Cardiac septum (tissue), 1 donor: ENCODE measurements around the gene NT5DC2. TPM values are rescaled to one million over a fixed set of nuclear protein-coding genes. Genes with fewer than 3 reads are reported as not detected.

Experiments
- DNase-seq: peaks from one replicate; pipeline ENCODE4 v3.0.0-alpha.2; 2020; ENCODE audit warnings: low spot score
- intact Hi-C: fragments of 100-400 bp; cut with DNase I; formaldehyde crosslinking; loops from one replicate; pipeline ENCODE4 v1.14.0; 2022
- total RNA-seq: library from RNA; stranded (reverse); fragmentation: NEBNext Ultra II Directional; extraction: Animal tissue kit (Norgen Biotek cat#: 25700); gene quantifications from one replicate; pipeline ENCODE4 v1.2.1, GENCODE V29; 2021
- donor health status: DM: no; HTN: no; CAD: no.

NT5DC2 gene
- total RNA-seq, 1 donor from 2014 or later: 58.2 TPM

- no peak for DNase-seq
- intact Hi-C loops: loop anchor here (5.0 to 10.0 kb wide), 2 partner anchors 67 to 626 kb away; partner anchors contain the start of gene PRKCD
Measured at GRCh38 chr3:52539010-52539653, 5.5 kb upstream of the NT5DC2 start.

- intact Hi-C loops: loop anchor here (2.0 to 10.0 kb wide), 3 partner anchors 66 to 627 kb away; partner anchors contain the start of genes NISCH, PRKCD and TNNC1
- no peak for DNase-seq
Measured at GRCh38 chr3:52537726-52538421, 4.2 kb upstream of the NT5DC2 start.

- intact Hi-C loops: loop anchor here (2.0 to 10.0 kb wide), 3 partner anchors 65 to 628 kb away; partner anchors contain the start of genes NISCH, PRKCD and TNNC1
- no peak for DNase-seq
Measured at GRCh38 chr3:52537165-52537620, 3.5 kb upstream of the NT5DC2 start.

GRCh38 chr3:52536369-52537164, 2.9 kb upstream of the NT5DC2 start, which contains the start of gene UQCC5:
UQCC5 (plus strand) TSS chr3:52536605; CDS start chr3:52536756, 151 bp downstream.
- intact Hi-C loops: loop anchor here (2.0 to 10.0 kb wide), 3 partner anchors 64 to 628 kb away; partner anchors contain the start of genes NISCH, PRKCD and TNNC1
- peak; percentile 98 for DNase-seq

GRCh38 chr3:52536112-52536368, 2.4 kb upstream of the NT5DC2 start:
- no peak for DNase-seq
- intact Hi-C loops: loop anchor here (2.0 to 10.0 kb wide), 3 partner anchors 64 to 629 kb away; partner anchors contain the start of genes NISCH, PRKCD and TNNC1

- intact Hi-C loops: loop anchor here (2.0 to 10.0 kb wide), 3 partner anchors 63 to 629 kb away; partner anchors contain the start of genes NISCH, PRKCD and TNNC1
- no peak for DNase-seq
Measured at GRCh38 chr3:52535411-52536111, 1.9 kb upstream of the NT5DC2 start.

GRCh38 chr3:52534281-52535183, 875 bp upstream of the NT5DC2 start:
- DNase-seq: peak; percentile 77
- intact Hi-C loops: loop anchor here (5.0 to 10.0 kb wide), 2 partner anchors 62 to 630 kb away; partner anchors contain the start of gene PRKCD

GRCh38 chr3:52532838-52533622, 627 bp downstream of the NT5DC2 start:
- peak; percentile 77 for DNase-seq
- intact Hi-C loops: loop anchor here (10.0 kb wide), 1 partner anchor 632 kb away; the partner anchor contains the start of gene PRKCD

GRCh38 chr3:52532517-52532837, 1.2 kb downstream of the NT5DC2 start:
- intact Hi-C loops: loop anchor here (10.0 kb wide), 1 partner anchor 632 kb away; the partner anchor contains the start of gene PRKCD
- peak; percentile 58 for DNase-seq

GRCh38 chr3:52531860-52532516, 1.7 kb downstream of the NT5DC2 start:
- intact Hi-C loops: loop anchor here (2.0 to 10.0 kb wide), 2 partner anchors 49 to 633 kb away; partner anchors contain the start of gene PRKCD
- peak; percentile 73 for DNase-seq

GRCh38 chr3:52530918-52531826, 2.5 kb downstream of the NT5DC2 start:
- intact Hi-C loops: loop anchor here (2.0 to 10.0 kb wide), 2 partner anchors 48 to 634 kb away; partner anchors contain the start of gene PRKCD
- peak; percentile 77 for DNase-seq

GRCh38 chr3:52529376-52530333, 4.0 kb downstream of the NT5DC2 start:
- intact Hi-C loops: loop anchor here (2.0 to 10.0 kb wide), 2 partner anchors 47 to 635 kb away; partner anchors contain the start of gene PRKCD
- DNase-seq: peak; percentile 74

GRCh38 chr3:52528586-52529375, 4.9 kb downstream of the NT5DC2 start:
- intact Hi-C loops: no loop called here
- peak; percentile 69 for DNase-seq
